GM12878 (cell line): ENCODE results near the gene SENP1. TPM values are rescaled to one million over a fixed set of nuclear protein-coding genes. Genes with fewer than 3 reads are reported as not detected.

ENCODE experiments used
- ATAC-seq: fragments of 200-7000 bp; cut with Tn5 transposase; 3 replicates; pipeline ENCODE4 v1.9.1; 2020; ENCODE audit warnings: mild to moderate bottlenecking, moderate library complexity
- BruUV-seq: library from RNA; stranded (reverse); fragments of 400-500 nt; replicated peaks from 2 replicates; lab custom pipeline; 2021; lab: Mats Ljungman, UMichigan
- CTCF ChIA-PET: fragments of 300-600 bp; sonication (Branson Sonifier 250); formaldehyde crosslinking; extraction: SDS; loops from one replicate; lab custom pipeline; 2021; ENCODE audit warnings: inconsistent platforms; lab: Yijun Ruan, JAX
- POLR2A ChIA-PET: fragments of 350-600 bp; formaldehyde crosslinking; extraction: SDS; loops from one replicate; lab custom pipeline; 2021; ENCODE audit warnings: inconsistent platforms; lab: Charles Lee
- RAD21 ChIA-PET: fragments of 300-600 bp; sonication (Branson Sonifier 250); formaldehyde crosslinking; loops from one replicate; lab custom pipeline; 2023; ENCODE audit warnings: antibody characterized with exemption; ENCODE audit not compliant: unreplicated experiment; lab: Charles Lee
- SMC1A ChIA-PET: fragments of 300-600 bp; sonication (Branson Sonifier 250); formaldehyde crosslinking; loops from one replicate; lab custom pipeline; 2023; ENCODE audit not compliant: unreplicated experiment, uncharacterized antibody; lab: Charles Lee
- DNase-seq: peaks from one replicate; pipeline ENCODE4 v3.0.0-alpha.2; 2011; ENCODE audit warnings: low read depth, low spot score
- FAIRE-seq: peaks from 3 replicates; lab custom pipeline; 2011; peaks lifted over from hg19 to GRCh38; lab: Jason Lieb, UNC
- H2AFZ ChIP-seq: 2 replicates; pipeline ENCODE4 v1.6.0; 2011; ENCODE audit warnings: low read depth, low read length, control low read depth; ENCODE audit not compliant: control insufficient read depth
- H3K27ac ChIP-seq: 2 replicates; pipeline ENCODE4 v1.5.1; 2011; ENCODE audit warnings: control low read depth; ENCODE audit not compliant: control insufficient read depth, insufficient read depth
- H3K27me3 ChIP-seq, 2 experiments: replicated peaks in 1 of 2; 2 replicates each; pipeline versions ENCODE4 v1.6.0 to v1.6.1; 2011; ENCODE audit warnings: low read length in 1 of 2; ENCODE audit not compliant: control insufficient read depth in 2 of 2, insufficient read depth in 2 of 2
- H3K36me3 ChIP-seq, 2 experiments: 2 replicates each; pipeline ENCODE4 v1.5.1; 2011; ENCODE audit warnings: low read length in 1 of 2; ENCODE audit not compliant: control insufficient read depth in 2 of 2, insufficient read depth in 2 of 2
- H3K4me1 ChIP-seq: 2 replicates; pipeline ENCODE4 v1.6.1; 2011; ENCODE audit warnings: mild to moderate bottlenecking, low read length, moderate library complexity, mixed read lengths; ENCODE audit not compliant: control insufficient read depth, insufficient read depth
- H3K4me2 ChIP-seq: 2 replicates; pipeline ENCODE4 v1.6.0; 2011; ENCODE audit warnings: control low read depth; ENCODE audit not compliant: control insufficient read depth, insufficient read depth
- H3K4me3 ChIP-seq: fragments of 200-600 bp; sonication (generic); 2 replicates; pipeline ENCODE4 v1.5.1; 2016
- H3K79me2 ChIP-seq: 2 replicates; pipeline ENCODE4 v1.6.0; 2011; ENCODE audit warnings: low read length; ENCODE audit not compliant: control insufficient read depth, insufficient read depth
- H3K9ac ChIP-seq: 2 replicates; pipeline ENCODE4 v1.8.0; 2011; ENCODE audit warnings: low read length, control low read depth, mixed read lengths; ENCODE audit not compliant: control insufficient read depth, insufficient read depth
- H3K9me3 ChIP-seq: replicated peaks from 3 replicates; pipeline ENCODE4 v1.5.1; 2011; ENCODE audit warnings: mild to moderate bottlenecking, low read length; ENCODE audit not compliant: control insufficient read depth, insufficient read depth
- H4K20me1 ChIP-seq: 2 replicates; pipeline ENCODE4 v1.6.0; 2011; ENCODE audit not compliant: control insufficient read depth, insufficient read depth
- RAD21 ChIP-seq: IDR thresholded peaks from 2 replicates; pipeline ENCODE4 v1.6.1; 2011; ENCODE audit warnings: mild to moderate bottlenecking, low read depth, low read length, moderate library complexity; ENCODE audit not compliant: insufficient read depth
- SMC3 ChIP-seq: IDR thresholded peaks from 2 replicates; pipeline ENCODE4 v1.6.1; 2011; ENCODE audit warnings: low read length, improper control_type of control experiment, borderline replicate concordance
- ZBTB11 ChIP-seq: fragments of 450-650 bp; formaldehyde crosslinking; IDR thresholded peaks from 2 replicates; pipeline ENCODE4 v1.5.0; 2022; ENCODE audit warnings: mild to moderate bottlenecking, missing genetic modification characterization
- WGBS: methylation state at CpG from one replicate; pipeline ENCODE4 v1.1.6; 2016; ENCODE audit warnings: low lambda C conversion rate; ENCODE audit not compliant: insufficient replicate concordance, insufficient coverage; ENCODE audit errors: missing lambda C conversion rate; 5-methylcytosine and 5-hydroxymethylcytosine counted together
- in situ Hi-C: fragments of 300-500 bp; cut with MboI; formaldehyde crosslinking; loops from 9 replicates; pipeline ENCODE4 v1.14.3; 2018; ENCODE audit warnings: mixed read lengths
- intact Hi-C: fragments of 100-400 bp; cut with micrococcal nuclease; formaldehyde crosslinking; loops from one replicate; pipeline ENCODE4 v1.14.2; 2022; ENCODE audit not compliant: unreplicated experiment
- polyA plus RNA-seq, 11 experiments: library from polyadenylated mRNA; depleted of rRNA in 4 of 11; unstranded in 6 of 11; stranded (reverse) in 5 of 11; fragments of >200 nt; fragmentation: Nextera tagmentation in 4 of 11; fragmentation: Illumina TruSeq in 1 of 11; extraction: Ambion mirVana in 4 of 11; extraction: Trizol in 1 of 11; gene quantifications; 1 replicate in 1 of 11; 2 replicates in 10 of 11; pipeline versions ENCODE4 v1.2.1 to v1.2.3, GENCODE V29; 2011 to 2016; ENCODE audit warnings: inconsistent platforms in 2 of 11, missing spikeins in 2 of 11, low read depth in 1 of 11
- total RNA-seq, 4 experiments: library from RNA; depleted of rRNA in 3 of 4; stranded (reverse); fragments of >200 nt in 3 of 4; fragmentation: Illumina TruSeq in 1 of 4; extraction: Trizol in 1 of 4; gene quantifications; 2 replicates each; pipeline versions ENCODE4 v1.2.1 to v1.2.3, GENCODE V29; 2013 to 2021
- TF ChIP-seq, protein P1 (sequence below), 3 experiments: IDR thresholded peaks in 2 of 3; conservative IDR thresholded peaks in 1 of 3; 2 replicates each; pipeline ENCODE4 v1.5.1; 2011; ENCODE audit warnings: low read depth in 3 of 3, low read length in 3 of 3, mild to moderate bottlenecking in 3 of 3, control low read depth in 2 of 3, moderate library complexity in 2 of 3, inconsistent platforms in 1 of 3, mixed read lengths in 1 of 3; ENCODE audit not compliant: control insufficient read depth in 2 of 3, insufficient read depth in 1 of 3; ENCODE audit errors: extremely low read depth in 1 of 3

SENP1 gene
- total and polyA plus RNA-seq, 10 of the 15 experiments (the other 5 are each of a cell fraction or from before 2014, with no cell fraction given), result 8.1 to 52.4 (median 26.1) TPM

GRCh38 chr12:48084066-48084465, 21.8 kb downstream of the SENP1 start:
- TF ChIP-seq ZBTB11 (CRISPR knock-in tag) (no peak), SMC3 (peak; percentile 26; the same call in 1 of the 2 replicates), RAD21 (peak; percentile 28)
- TF ChIP-seq, protein P1, sequence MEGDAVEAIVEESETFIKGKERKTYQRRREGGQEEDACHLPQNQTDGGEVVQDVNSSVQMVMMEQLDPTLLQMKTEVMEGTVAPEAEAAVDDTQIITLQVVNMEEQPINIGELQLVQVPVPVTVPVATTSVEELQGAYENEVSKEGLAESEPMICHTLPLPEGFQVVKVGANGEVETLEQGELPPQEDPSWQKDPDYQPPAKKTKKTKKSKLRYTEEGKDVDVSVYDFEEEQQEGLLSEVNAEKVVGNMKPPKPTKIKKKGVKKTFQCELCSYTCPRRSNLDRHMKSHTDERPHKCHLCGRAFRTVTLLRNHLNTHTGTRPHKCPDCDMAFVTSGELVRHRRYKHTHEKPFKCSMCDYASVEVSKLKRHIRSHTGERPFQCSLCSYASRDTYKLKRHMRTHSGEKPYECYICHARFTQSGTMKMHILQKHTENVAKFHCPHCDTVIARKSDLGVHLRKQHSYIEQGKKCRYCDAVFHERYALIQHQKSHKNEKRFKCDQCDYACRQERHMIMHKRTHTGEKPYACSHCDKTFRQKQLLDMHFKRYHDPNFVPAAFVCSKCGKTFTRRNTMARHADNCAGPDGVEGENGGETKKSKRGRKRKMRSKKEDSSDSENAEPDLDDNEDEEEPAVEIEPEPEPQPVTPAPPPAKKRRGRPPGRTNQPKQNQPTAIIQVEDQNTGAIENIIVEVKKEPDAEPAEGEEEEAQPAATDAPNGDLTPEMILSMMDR (IDR thresholded peaks at IDR 0.05 in 2 of 3, conservative IDR thresholded peaks at IDR 0.05 in 1 of 3; ENCODE audit: control insufficient read depth in 2 of 3, extremely low read depth in 1 of 3, insufficient read depth in 1 of 3, low read depth in 3 of 3, low read length in 3 of 3), result no peak; a peak in 1 of 6 replicates
- TF ChIP-seq, all 136 proteins: peak for 2
- H3K4me3 ChIP-seq, result no peak overlapping the region
- ChIA-PET POLR2A (interaction anchor here (0.7 kb wide), 1 partner anchor 9 kb away, joined by 7 read pairs; no protein-coding TSS in a partner anchor), CTCF (interaction anchor here (0.6 to 4.8 kb wide), 11 partner anchors 9 to 718 kb away, joined by 3 to 38 read pairs (median 3); no protein-coding TSS in a partner anchor), SMC1A (interaction anchor here (0.7 to 2.7 kb wide), 4 partner anchors 16 to 81 kb away, joined by 3 to 8 read pairs (median 3); no protein-coding TSS in a partner anchor), RAD21 (interaction anchor here (0.7 to 1.0 kb wide), 2 partner anchors 81 to 166 kb away, joined by 3 to 6 read pairs; no protein-coding TSS in a partner anchor)
- no peaks in the 10 kb centered on the region for H4K20me1 ChIP-seq
- H3K79me2 ChIP-seq, result no peaks in the 10 kb centered on the region
- H3K4me2 ChIP-seq, result no peak overlapping the region
- no peak for FAIRE-seq
- H3K4me1 ChIP-seq, result no peaks in the 10 kb centered on the region; the same call in 1 of the 2 replicates
- no peaks in the 10 kb centered on the region for H3K9me3 ChIP-seq
- DNase-seq, result no peak
- H3K9ac ChIP-seq, result no peak overlapping the region
- no peak for ATAC-seq
- peaks cover 6 to 23% of the 10 kb centered on the region in 2 experiments for H3K36me3 ChIP-seq
- intact Hi-C loops (loop anchor here (2.0 to 5.0 kb wide), 2 partner anchors 81 to 122 kb away; partner anchors contain the start of gene TMEM106C), in situ Hi-C loops (no loop called here)
- no TSS peak for BruUV-seq
- no peak overlapping the region for H2AFZ ChIP-seq
- no peaks in the 10 kb centered on the region; a peak in 1 of 4 replicates for H3K27me3 ChIP-seq
- WGBS, result 50% methylated on average over 1 of the region's 1 CpG
- H3K27ac ChIP-seq, result no peak overlapping the region
